ENCODE results near the gene CHST6. TPM values are rescaled to one million over a fixed set of nuclear protein-coding genes. Genes with fewer than 3 reads are reported as not detected.
"Not testable (repeated sequence)": the region's sequence is repeated elsewhere in the genome, so short reads cannot be mapped to it uniquely, and the experiment has no call there.

The CHST6 gene
- under 1 TPM; under 0.01 to 0.06 (median 0.04) TPM for polyA plus RNA-seq

- WGBS, 3 donors: 1 to 2% (median 2%) methylated on average over 42 to 43 of the region's 43 CpGs
- no peak within 1 kb of the TSS for H3K27ac ChIP-seq (ENCODE audit: low read depth, low read length)
Observed at GRCh38 chr16:75495076-75495674, at the start of gene CHST6. CHST6 (minus strand) TSS chr16:75495441; CDS start chr16:75479828, 15,613 bp downstream.

GRCh38 chr16:75542462-75542861, 47.2 kb upstream of the CHST6 start:
- WGBS, 3 donors: 89 to 93% (median 93%) methylated on average over 8 of the region's 8 CpGs

GRCh38 chr16:75541236-75541635, 46.0 kb upstream of the CHST6 start:
- H3K27ac ChIP-seq (ENCODE audit: low read depth, low read length): no peak overlapping the region
- 71 to 94% (median 92%) methylated on average over 5 of the region's 5 CpGs for WGBS, 3 donors

More at GRCh38 chr16:75542462-75542861, 47.2 kb upstream of the CHST6 start:
- not testable (repeated sequence) for H3K27ac ChIP-seq (ENCODE audit: low read depth, low read length)

- not testable (repeated sequence) for H3K27ac ChIP-seq (ENCODE audit: low read depth, low read length)
- 60 to 94% (median 85%) methylated on average over 6 to 8 of the region's 10 CpGs for WGBS, 3 donors
Observed at GRCh38 chr16:75538882-75539565, 43.8 kb upstream of the CHST6 start.

- no peak overlapping the region for H3K27ac ChIP-seq (ENCODE audit: low read depth, low read length)
- WGBS, 3 donors: 89 to 95% (median 90%) methylated on average over 4 of the region's 4 CpGs
Observed at GRCh38 chr16:75537776-75538175, 42.5 kb upstream of the CHST6 start.

- 82 to 91% (median 87%) methylated on average over 7 of the region's 7 CpGs for WGBS, 3 donors
- no peak within 1 kb of the TSS for H3K27ac ChIP-seq (ENCODE audit: low read depth, low read length)
Observed at GRCh38 chr16:75535901-75536300, 40.7 kb upstream of the CHST6 start, which contains the start of gene CHST5. CHST5 (minus strand) TSS chr16:75536108; CDS start chr16:75530384, 5,724 bp downstream.

GRCh38 chr16:75535211-75535843, 40.1 kb upstream of the CHST6 start:
- 67 to 74% (median 70%) methylated on average over 26 to 34 of the region's 34 CpGs for WGBS, 3 donors
- H3K27ac ChIP-seq (ENCODE audit: low read depth, low read length): no peak overlapping the region

- 83 to 85% (median 84%) methylated on average over 19 of the region's 19 CpGs for WGBS, 3 donors
- no peak overlapping the region for H3K27ac ChIP-seq (ENCODE audit: low read depth, low read length)
Observed at GRCh38 chr16:75534560-75535205, 39.4 kb upstream of the CHST6 start.

GRCh38 chr16:75532791-75533190, 37.5 kb upstream of the CHST6 start:
- H3K27ac ChIP-seq (ENCODE audit: low read depth, low read length): no peak overlapping the region
- 81 to 92% (median 91%) methylated on average over 2 of the region's 2 CpGs for WGBS, 3 donors

GRCh38 chr16:75532142-75532765, 37.0 kb upstream of the CHST6 start:
- 81 to 89% (median 88%) methylated on average over 8 of the region's 8 CpGs for WGBS, 3 donors
- no peak overlapping the region for H3K27ac ChIP-seq (ENCODE audit: low read depth, low read length)

- WGBS, 3 donors: 95 to 97% (median 97%) methylated on average over 29 of the region's 29 CpGs
- H3K27ac ChIP-seq (ENCODE audit: low read depth, low read length): no peak overlapping the region
Observed at GRCh38 chr16:75529959-75530358, 34.7 kb upstream of the CHST6 start.

- no peak overlapping the region for H3K27ac ChIP-seq (ENCODE audit: low read depth, low read length)
- WGBS, 3 donors: 93 to 95% (median 94%) methylated on average over 74 to 81 of the region's 81 CpGs
Observed at GRCh38 chr16:75529056-75529905, 34.0 kb upstream of the CHST6 start.

GRCh38 chr16:75527825-75528299, 32.6 kb upstream of the CHST6 start:
- H3K27ac ChIP-seq (ENCODE audit: low read depth, low read length): no peak overlapping the region
- 50 to 83% (median 82%) methylated on average over 5 of the region's 5 CpGs for WGBS, 3 donors

GRCh38 chr16:75526032-75526790, 31.0 kb upstream of the CHST6 start:
- 88 to 93% (median 90%) methylated on average over 5 of the region's 5 CpGs for WGBS, 3 donors
- no peak overlapping the region for H3K27ac ChIP-seq (ENCODE audit: low read depth, low read length)

GRCh38 chr16:75519175-75519574, 23.9 kb upstream of the CHST6 start:
- WGBS, 3 donors: 89 to 93% (median 90%) methylated on average over 6 of the region's 6 CpGs

GRCh38 chr16:75516189-75516966, 21.1 kb upstream of the CHST6 start:
- not testable (repeated sequence) for H3K27ac ChIP-seq (ENCODE audit: low read depth, low read length)
- WGBS, 3 donors: 5 to 10% (median 8%) methylated on average over 26 to 42 of the region's 42 CpGs

More at GRCh38 chr16:75519175-75519574, 23.9 kb upstream of the CHST6 start:
- no peak overlapping the region for H3K27ac ChIP-seq (ENCODE audit: low read depth, low read length)
